Stimulated activated CD8-positive, alpha-beta memory T cell treated with anti-CD3 and anti-CD28 coated beads, Interleukin-15, amount 100 ng/mL, for 24 hours (primary cell): Measurements from ENCODE around the gene CBLN3.

Source experiments
- DNase-seq: peaks from one replicate; pipeline ENCODE4 v3.0.0-alpha.2; 2020; ENCODE audit warnings: low read depth

Gene CBLN3

DNA sequence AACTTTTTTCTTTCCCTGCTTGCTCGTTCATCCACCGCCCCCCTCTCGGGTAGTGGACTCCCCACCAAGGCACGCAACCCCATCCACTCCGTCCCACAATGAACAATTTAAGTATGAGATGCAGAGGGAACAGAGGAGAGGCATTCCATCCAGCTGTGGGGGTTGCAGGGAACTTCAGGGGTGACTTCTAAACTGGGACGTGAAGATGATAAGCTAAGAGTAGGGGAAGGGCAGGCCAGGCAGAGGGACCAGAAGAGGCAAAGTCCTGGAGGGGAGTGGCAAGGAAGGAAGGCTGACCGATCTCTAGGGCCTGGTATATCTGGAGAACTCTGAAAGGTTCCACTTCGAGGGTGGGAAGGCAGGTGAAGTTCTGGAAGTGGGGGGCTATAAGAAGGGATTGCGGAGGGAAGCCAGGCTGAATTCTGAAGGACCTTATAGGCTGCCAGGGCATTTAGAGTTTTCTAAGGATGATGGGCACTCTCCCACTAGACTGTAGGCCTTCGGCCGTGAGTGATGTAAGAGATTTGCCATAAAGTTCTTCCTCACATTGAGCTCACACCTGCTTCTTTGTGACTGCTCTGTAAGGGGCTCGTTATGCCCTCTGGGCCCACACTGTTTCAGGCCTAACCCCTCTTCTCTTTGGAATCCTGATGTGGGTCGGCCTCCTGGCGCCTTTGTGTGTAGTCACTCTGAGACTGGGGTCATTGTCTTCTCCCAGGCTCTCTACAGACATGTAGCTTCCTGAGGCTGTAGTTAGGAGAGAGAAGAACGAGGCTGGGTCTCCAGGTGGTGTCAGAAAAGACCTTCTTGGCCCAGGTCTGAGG, 49.3 kb downstream of the CBLN3 start:
- DNase-seq: no peak

GRCh38 chr14:24378981-24379906, 50.2 kb downstream of the CBLN3 start:
- DNase-seq: no peak

DNA sequence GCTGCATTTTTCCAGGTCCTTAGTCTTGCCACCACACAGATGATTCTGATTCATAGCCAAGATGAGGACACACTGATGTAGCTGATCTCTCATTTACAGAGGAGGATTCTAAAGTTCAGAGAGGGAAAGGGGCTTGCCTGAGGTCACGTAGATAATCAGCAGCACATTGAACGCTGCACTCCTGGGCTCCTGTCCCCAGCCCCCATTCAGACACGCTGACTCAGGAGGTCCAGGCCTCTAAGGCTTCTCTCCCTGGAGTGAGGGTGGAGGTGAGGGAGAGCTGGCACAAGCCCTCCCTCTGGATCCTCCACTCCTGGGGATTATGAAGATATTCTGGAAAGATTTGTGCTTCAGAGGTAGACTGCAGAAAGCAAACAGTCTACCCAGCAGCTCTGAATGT, 51.1 kb downstream of the CBLN3 start:
- DNase-seq: no peak

- DNase-seq: no peak
Measured at GRCh38 chr14:24377657-24378056, 51.8 kb downstream of the CBLN3 start.

DNA sequence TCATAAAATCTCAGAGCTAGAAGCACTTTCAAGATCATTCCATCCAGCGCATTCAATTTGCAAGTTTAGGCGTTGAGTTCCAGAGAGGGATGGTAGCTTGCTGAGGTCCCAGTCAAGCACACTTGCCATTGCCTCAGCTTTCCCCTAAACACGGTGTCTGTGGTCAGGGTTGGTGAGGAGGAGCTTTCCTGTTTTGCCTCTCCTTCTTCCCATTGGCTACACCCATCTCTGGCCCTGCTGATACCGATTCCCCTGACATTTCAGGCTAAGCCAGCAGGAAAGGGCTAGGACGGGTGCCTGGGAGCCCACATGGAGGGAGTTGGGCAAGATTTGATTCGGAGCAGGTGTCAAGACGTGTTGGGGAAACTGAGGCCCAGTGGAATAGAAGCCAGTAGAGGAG, 52.3 kb downstream of the CBLN3 start:
- DNase-seq: no peak
